IMR-90 (cell line): ENCODE measurements around the gene PITPNB. TPM values are rescaled to one million over a fixed set of nuclear protein-coding genes. Genes with fewer than 3 reads are reported as not detected.

Experiments
- ATAC-seq: fragments of 200-7000 bp; cut with Tn5 transposase; 2 replicates; pipeline ENCODE4 v1.9.1; 2020; ENCODE audit warnings: low read depth, mild to moderate bottlenecking, moderate library complexity
- BruUV-seq: library from RNA; stranded (reverse); fragments of 400-500 nt; replicated peaks from 2 replicates; lab custom pipeline; 2021; lab: Mats Ljungman, UMichigan
- CTCF ChIA-PET: fragments of 300-600 bp; formaldehyde crosslinking; extraction: SDS; loops from one replicate; lab custom pipeline; 2021; ENCODE audit warnings: antibody characterized with exemption; lab: Yijun Ruan, JAX
- POLR2A ChIA-PET: fragments of 300-600 bp; sonication (Branson Sonifier 250); formaldehyde crosslinking; loops from one replicate; lab custom pipeline; 2022; ENCODE audit warnings: antibody characterized with exemption; ENCODE audit not compliant: unreplicated experiment; lab: Charles Lee
- DNase-seq: peaks from one replicate; pipeline ENCODE4 v3.0.0; 2013
- H2AFZ ChIP-seq: replicated peaks from 2 replicates; pipeline ENCODE3; 2013; ENCODE audit warnings: low read length, mild to moderate bottlenecking; ENCODE audit not compliant: poor library complexity
- H2AK5ac ChIP-seq: 2 replicates; pipeline ENCODE4 v1.6.1; 2013; ENCODE audit warnings: low read depth, low read length, inconsistent platforms
- H2AK9ac ChIP-seq: replicated peaks from 2 replicates; pipeline ENCODE3; 2013; ENCODE audit warnings: mild to moderate bottlenecking, low read depth, low read length, moderate library complexity; ENCODE audit not compliant: poor library complexity
- H2BK120ac ChIP-seq: 2 replicates; pipeline ENCODE4 v1.6.1; 2013; ENCODE audit warnings: low read depth, low read length, inconsistent platforms
- H2BK15ac ChIP-seq: 3 replicates; pipeline ENCODE4 v1.6.1; 2013; ENCODE audit warnings: low read depth, low read length, inconsistent platforms
- H2BK20ac ChIP-seq: 2 replicates; pipeline ENCODE4 v1.6.1; 2013; ENCODE audit warnings: low read depth, mild to moderate bottlenecking, inconsistent platforms, low read length, moderate library complexity
- H2BK5ac ChIP-seq: 2 replicates; pipeline ENCODE4 v1.6.1; 2013; ENCODE audit warnings: mild to moderate bottlenecking, low read depth, low read length, inconsistent platforms; ENCODE audit not compliant: poor library complexity, severe bottlenecking
- H3K14ac ChIP-seq: replicated peaks from 2 replicates; pipeline ENCODE4 v1.6.1; 2013; ENCODE audit warnings: low read depth, low read length, inconsistent platforms
- H3K18ac ChIP-seq: 2 replicates; pipeline ENCODE4 v1.6.1; 2013; ENCODE audit warnings: low read depth, low read length, control low read depth
- H3K23ac ChIP-seq: 2 replicates; pipeline ENCODE4 v1.6.1; 2013; ENCODE audit warnings: low read depth, low read length, inconsistent platforms
- H3K27ac ChIP-seq: 2 replicates; pipeline ENCODE4 v1.5.1; 2013; ENCODE audit warnings: mild to moderate bottlenecking, control low read depth, low read length; ENCODE audit not compliant: insufficient read depth
- H3K27me3 ChIP-seq: 2 replicates; pipeline ENCODE4 v1.6.1; 2013; ENCODE audit warnings: low read length; ENCODE audit not compliant: control insufficient read depth, insufficient read depth
- H3K36me3 ChIP-seq: 2 replicates; pipeline ENCODE4 v1.6.1; 2013; ENCODE audit warnings: low read length, mixed read lengths; ENCODE audit not compliant: control insufficient read depth, insufficient read depth
- H3K4ac ChIP-seq: 2 replicates; pipeline ENCODE4 v1.6.1; 2013; ENCODE audit warnings: low read depth, low read length, inconsistent platforms
- H3K4me1 ChIP-seq: 2 replicates; pipeline ENCODE4 v1.6.1; 2013; ENCODE audit warnings: low read length, mixed read lengths; ENCODE audit not compliant: control insufficient read depth, insufficient read depth
- H3K4me2 ChIP-seq: 2 replicates; pipeline ENCODE4 v1.6.1; 2013; ENCODE audit warnings: low read depth, mild to moderate bottlenecking, control low read depth, low read length, moderate library complexity
- H3K4me3 ChIP-seq: 2 replicates; pipeline ENCODE4 v1.5.1; 2013; ENCODE audit warnings: low read depth, mild to moderate bottlenecking, control low read depth, low read length, moderate library complexity; ENCODE audit not compliant: insufficient read depth
- H3K56ac ChIP-seq: 2 replicates; pipeline ENCODE4 v1.6.1; 2013; ENCODE audit warnings: low read length, inconsistent platforms; ENCODE audit not compliant: insufficient read depth; ENCODE audit errors: extremely low read depth
- H3K79me1 ChIP-seq, 2 experiments: 2 replicates each; pipeline ENCODE4 v1.6.1; 2013; ENCODE audit warnings: low read length in 2 of 2, inconsistent platforms in 1 of 2, low read depth in 1 of 2
- H3K9ac ChIP-seq: 2 replicates; pipeline ENCODE4 v1.6.1; 2013; ENCODE audit warnings: low read depth, low read length, control low read depth
- H3K9me1 ChIP-seq: 2 replicates; pipeline ENCODE4 v1.6.1; 2013; ENCODE audit warnings: low read length, inconsistent platforms; ENCODE audit not compliant: insufficient read depth
- H3K9me3 ChIP-seq: 2 replicates; pipeline ENCODE4 v1.6.1; 2013; ENCODE audit warnings: low read length; ENCODE audit not compliant: control insufficient read depth, insufficient read depth
- H4K20me1 ChIP-seq: 2 replicates; pipeline ENCODE4 v1.6.1; 2013; ENCODE audit warnings: low read length, inconsistent platforms; ENCODE audit not compliant: insufficient read depth
- H4K5ac ChIP-seq: 2 replicates; pipeline ENCODE4 v1.6.1; 2013; ENCODE audit warnings: mild to moderate bottlenecking, low read depth, low read length, control low read depth
- H4K8ac ChIP-seq, 2 experiments: 2 replicates each; pipeline ENCODE4 v1.6.1; 2013; ENCODE audit warnings: low read depth in 2 of 2, low read length in 2 of 2, control low read depth in 1 of 2, inconsistent platforms in 1 of 2
- H4K91ac ChIP-seq: 2 replicates; pipeline ENCODE4 v1.6.1; 2013; ENCODE audit warnings: low read depth, low read length, inconsistent platforms; ENCODE audit not compliant: insufficient read depth
- CEBPB ChIP-seq: IDR thresholded peaks from 2 replicates; pipeline ENCODE4 v1.6.1; 2012; ENCODE audit warnings: low read depth, low read length, improper control_type of control experiment
- FOS ChIP-seq: fragments of 150-350 bp; IDR thresholded peaks from 2 replicates; pipeline ENCODE4 v1.6.1; 2016; ENCODE audit warnings: low read depth, low read length
- MXI1 ChIP-seq: IDR thresholded peaks from 2 replicates; pipeline ENCODE4 v1.6.1; 2012; ENCODE audit warnings: low read depth, mild to moderate bottlenecking, low read length, moderate library complexity, borderline replicate concordance
- WGBS, 2 experiments: methylation state at CpG; one replicate each; pipeline versions ENCODE4 v1.1.5 to v1.1.7; 2013; ENCODE audit warnings: missing lambda C conversion rate in 2 of 2; ENCODE audit not compliant: insufficient read length in 1 of 2; ENCODE audit errors: extremely low coverage in 2 of 2; 5-methylcytosine and 5-hydroxymethylcytosine counted together
- dilution Hi-C: fragments of 300-500 bp; cut with HindIII; formaldehyde crosslinking; loops from one replicate; pipeline ENCODE4 v1.14.3; 2018; ENCODE audit warnings: low sequenced_read_pairs; ENCODE audit not compliant: unreplicated experiment
- in situ Hi-C: fragments of 300-500 bp; cut with MboI; formaldehyde crosslinking; loops from 3 replicates; pipeline ENCODE4 v1.14.3; 2019; ENCODE audit warnings: low sequenced_read_pairs, inconsistent platforms, mixed read lengths
- intact Hi-C: fragments of 100-400 bp; cut with micrococcal nuclease; formaldehyde crosslinking; loops from 2 replicates; pipeline ENCODE4 v1.10.0; 2022
- polyA plus RNA-seq, 3 experiments: library from polyadenylated mRNA; depleted of rRNA; stranded (reverse); fragments of >200 nt; gene quantifications; 2 replicates each; pipeline ENCODE4 v1.2.3, GENCODE V29; 2012; ENCODE audit warnings: low replicate concordance in 1 of 3
- total RNA-seq: library from RNA; depleted of rRNA; stranded (reverse); fragments of >200 nt; gene quantifications from 2 replicates; pipeline ENCODE4 v1.2.3, GENCODE V29; 2012

Gene PITPNB
- total and polyA plus RNA-seq, 2 of the 4 experiments (the other 2 are of a cell fraction) = 19.7 to 54.5 TPM

DNA sequence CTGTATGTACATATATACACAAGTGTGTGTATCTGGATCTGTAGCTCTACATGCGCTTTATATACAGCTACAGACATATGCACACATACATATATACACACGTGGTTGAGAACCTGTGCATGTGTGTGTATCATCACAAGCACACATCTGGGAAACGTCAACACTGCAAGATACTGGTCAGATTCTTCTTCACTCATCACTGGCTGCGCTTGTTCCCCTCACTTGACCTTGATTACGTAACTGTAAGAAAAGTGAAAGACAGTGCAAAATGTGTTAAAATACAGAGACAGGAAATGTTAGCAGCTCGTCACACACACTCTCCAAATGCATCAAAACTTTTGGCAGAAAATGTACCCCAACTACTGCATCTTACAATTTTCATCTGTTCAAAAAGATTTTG lies 65.6 kb downstream of the PITPNB start:
- peaks cover 39% of the 10 kb centered on the region for H3K36me3 ChIP-seq
- no peaks in the 10 kb centered on the region for H3K9me3 ChIP-seq
- no peak overlapping the region for H3K9ac ChIP-seq
- H4K8ac ChIP-seq = no peak overlapping the region
- H3K4ac ChIP-seq = peak overlapping the region; percentile 72; the same call in 1 of the 2 replicates
- no CpG with 5 or more reads among the region's 6 CpGs for WGBS, 2 experiments
- H3K79me1 ChIP-seq = peaks cover 33 to 79% of the 10 kb centered on the region in 2 experiments
- H2AK5ac ChIP-seq = peak overlapping the region; percentile 20; the same call in 1 of the 2 replicates
- H2AFZ ChIP-seq = no peak overlapping the region
- H3K14ac ChIP-seq = peak overlapping the region; percentile 47
- H2BK5ac ChIP-seq = peak overlapping the region; percentile 75
- in situ Hi-C loops (no loop called here), intact Hi-C loops (no loop called here), dilution Hi-C loops (no loop called here)
- H2BK120ac ChIP-seq = peak overlapping the region; percentile 33
- BruUV-seq = no TSS peak
- ChIA-PET POLR2A (interaction anchor here (0.6 kb wide), 1 partner anchor 179 kb away, joined by 3 read pairs; no protein-coding TSS in a partner anchor), CTCF (interaction anchor here (0.6 kb wide), 2 partner anchors 9 to 43 kb away, joined by 3 read pairs; no protein-coding TSS in a partner anchor)
- DNase-seq (peak; percentile 68), ATAC-seq (peak; percentile 14; the same call in 1 of the 2 replicates)
- no peak overlapping the region for H3K56ac ChIP-seq
- peak overlapping the region; percentile 71; the same call in 1 of the 2 replicates for H3K18ac ChIP-seq
- no peak overlapping the region for H2BK20ac ChIP-seq
- peak overlapping the region; percentile 1; the same call in 1 of the 2 replicates for H4K91ac ChIP-seq
- H2BK15ac ChIP-seq = no peak overlapping the region
- H3K4me1 ChIP-seq = peaks cover 30% of the 10 kb centered on the region
- H4K20me1 ChIP-seq = no peaks in the 10 kb centered on the region; the same call in 1 of the 2 replicates
- no peak overlapping the region for H2AK9ac ChIP-seq
- H3K27ac ChIP-seq = peak overlapping the region; percentile 46; the same call in 1 of the 2 replicates
- 0 out of 2 replicates have a peak, but pooled peaks have one; percentile 31 for TF ChIP-seq MXI1
- no peak for TF ChIP-seq FOS
- TF ChIP-seq CEBPB = peak; percentile 90
- H3K9me1 ChIP-seq = peaks cover 40% of the 10 kb centered on the region
- H3K4me2 ChIP-seq = peak overlapping the region; percentile 30; the same call in 1 of the 2 replicates
- H3K27me3 ChIP-seq = no peaks in the 10 kb centered on the region
- no peak overlapping the region for H3K4me3 ChIP-seq
- H4K5ac ChIP-seq = peak overlapping the region; percentile 19; the same call in 1 of the 2 replicates
- H3K23ac ChIP-seq = no peak overlapping the region
